Measurements from ENCODE around the gene LSMEM2. TPM values are rescaled to one million over a fixed set of nuclear protein-coding genes. Genes with fewer than 3 reads are reported as not detected.

LSMEM2 gene
- total RNA-seq, 2 experiments from 2014 or later, result 0.22 TPM; not detected in 1

GRCh38 chr3:50248387-50248786, 30.5 kb upstream of the LSMEM2 start:
- Mint-ChIP-seq H3K4me3 (peak overlapping the region; percentile 45), H3K9me3 (no peaks in the 10 kb centered on the region), H3K27ac (peak overlapping the region; percentile 77), H3K27me3 (no peaks in the 10 kb centered on the region), H3K4me1 (ENCODE audit: low read depth) (peaks cover 62% of the 10 kb centered on the region), H3K36me3 (ENCODE audit: low read depth) (peaks cover 45% of the 10 kb centered on the region)
- H3K27me3 ChIP-seq (ENCODE audit: control insufficient read depth in 1 of 2, insufficient read depth in 2 of 2, low read length in 2 of 2), result no peaks in the 10 kb centered on the region
- no peak overlapping the region for H3K4me3 ChIP-seq (ENCODE audit: low read length)
- intact Hi-C loops (cut with DNase I, micrococcal nuclease), result no loop called here
- DNase-seq (no peak), ATAC-seq (ENCODE audit: poor library complexity) (no peak)
- peaks cover 74% of the 10 kb centered on the region for H3K36me3 ChIP-seq (ENCODE audit: insufficient read depth, low read length)
- peaks cover 96% of the 10 kb centered on the region for H3K4me1 ChIP-seq (ENCODE audit: insufficient read depth, low read length)
- TF ChIP-seq CTCF (IDR thresholded peaks at IDR 0.05), result no peak
- peak overlapping the region; percentile 51 to 57 for H3K27ac ChIP-seq (ENCODE audit: low read depth in 1 of 2, low read length in 2 of 2)
- POLR2A ChIA-PET, result interaction anchor here (1.0 to 7.4 kb wide), 3 partner anchors 11 to 21 kb away, joined by 4 to 55 read pairs (median 4); partner anchors contain the start of gene GNAI2
- no peaks in the 10 kb centered on the region for H3K9me3 ChIP-seq (ENCODE audit: control insufficient read depth in 1 of 2, insufficient read depth in 1 of 2, low read length in 2 of 2)
- CTCF ChIA-PET, result interaction anchor here (3.2 kb wide), 1 partner anchor 22 kb away, joined by 12 read pairs; no protein-coding TSS in a partner anchor

- DNase-seq (no peak), ATAC-seq (ENCODE audit: poor library complexity) (no peak)
- peaks cover 47% of the 10 kb centered on the region for H3K36me3 Mint-ChIP-seq (ENCODE audit: low read depth)
- H3K27ac Mint-ChIP-seq, result peak overlapping the region; percentile 37
- H3K4me3 ChIP-seq (ENCODE audit: low read length), result no peak overlapping the region
- ChIA-PET CTCF (interaction anchor here (1.5 to 3.2 kb wide), 2 partner anchors 23 to 55 kb away, joined by 4 to 12 read pairs; no protein-coding TSS in a partner anchor), POLR2A (interaction anchor here (1.9 kb wide), 1 partner anchor 10 kb away, joined by 4 read pairs; no protein-coding TSS in a partner anchor)
- H3K4me1 Mint-ChIP-seq (ENCODE audit: low read depth), result peaks cover 58% of the 10 kb centered on the region
- no peaks in the 10 kb centered on the region for H3K27me3 Mint-ChIP-seq
- no peak for TF ChIP-seq CTCF (IDR thresholded peaks at IDR 0.05)
- no peaks in the 10 kb centered on the region for H3K9me3 Mint-ChIP-seq
- H3K27ac ChIP-seq (ENCODE audit: low read depth in 1 of 2, low read length in 2 of 2), result peak overlapping the region; percentile 21 to 28
- no peaks in the 10 kb centered on the region for H3K9me3 ChIP-seq (ENCODE audit: control insufficient read depth in 1 of 2, insufficient read depth in 1 of 2, low read length in 2 of 2)
- peaks cover 75% of the 10 kb centered on the region for H3K36me3 ChIP-seq (ENCODE audit: insufficient read depth, low read length)
- H3K4me3 Mint-ChIP-seq, result no peak overlapping the region
- no peaks in the 10 kb centered on the region for H3K27me3 ChIP-seq (ENCODE audit: control insufficient read depth in 1 of 2, insufficient read depth in 2 of 2, low read length in 2 of 2)
- peaks cover 94% of the 10 kb centered on the region for H3K4me1 ChIP-seq (ENCODE audit: insufficient read depth, low read length)
- intact Hi-C loops (cut with DNase I, micrococcal nuclease), result no loop called here
Measured at GRCh38 chr3:50249457-50249856, 29.4 kb upstream of the LSMEM2 start.

- Mint-ChIP-seq H3K27ac (peak overlapping the region; percentile 37), H3K4me1 (ENCODE audit: low read depth) (peaks cover 50% of the 10 kb centered on the region), H3K36me3 (ENCODE audit: low read depth) (peaks cover 56% of the 10 kb centered on the region), H3K4me3 (peak overlapping the region; percentile 0), H3K9me3 (no peaks in the 10 kb centered on the region), H3K27me3 (no peaks in the 10 kb centered on the region)
- POLR2A ChIA-PET, result no interaction called here
- CTCF ChIA-PET, result interaction anchor here (1.5 to 3.2 kb wide), 2 partner anchors 24 to 56 kb away, joined by 4 to 12 read pairs; no protein-coding TSS in a partner anchor
- Histone ChIP-seq H3K36me3 (ENCODE audit: insufficient read depth, low read length) (peaks cover 80% of the 10 kb centered on the region), H3K27ac (ENCODE audit: low read depth in 1 of 2, low read length in 2 of 2) (peak overlapping the region in 1 of 2 donors; percentile 5), H3K4me3 (ENCODE audit: low read length) (no peak overlapping the region), H3K4me1 (ENCODE audit: insufficient read depth, low read length) (peaks cover 89% of the 10 kb centered on the region), H3K9me3 (ENCODE audit: control insufficient read depth in 1 of 2, insufficient read depth in 1 of 2, low read length in 2 of 2) (no peaks in the 10 kb centered on the region), H3K27me3 (ENCODE audit: control insufficient read depth in 1 of 2, insufficient read depth in 2 of 2, low read length in 2 of 2) (no peaks in the 10 kb centered on the region)
- intact Hi-C loops (cut with DNase I, micrococcal nuclease), result no loop called here
- no peak for ATAC-seq (ENCODE audit: poor library complexity)
- no peak for DNase-seq
- no peak for TF ChIP-seq CTCF (IDR thresholded peaks at IDR 0.05)
Measured at GRCh38 chr3:50250514-50250913, 28.4 kb upstream of the LSMEM2 start.

Data from CD4-positive, alpha-beta T cell (primary cell).